A673 (cell line): ENCODE results near the gene CHD1L. TPM values are rescaled to one million over a fixed set of nuclear protein-coding genes. Genes with fewer than 3 reads are reported as not detected.
"Not testable (repeated sequence)": the region's sequence is repeated elsewhere in the genome, so short reads cannot be mapped to it uniquely, and the experiment has no call there.

Source experiments
- BruUV-seq: library from RNA; stranded (reverse); fragments of 400-500 nt; replicated peaks from 2 replicates; lab custom pipeline; 2021; lab: Mats Ljungman, UMichigan
- CTCF ChIA-PET: fragments of 300-600 bp; sonication (Branson Sonifier 250); formaldehyde crosslinking; loops from one replicate; lab custom pipeline; 2022; ENCODE audit warnings: antibody characterized with exemption; lab: Charles Lee
- POLR2A ChIA-PET: fragments of 300-600 bp; sonication (Branson Sonifier 250); formaldehyde crosslinking; loops from one replicate; lab custom pipeline; 2022; ENCODE audit warnings: antibody characterized with exemption; ENCODE audit not compliant: low non-redundant PET; lab: Charles Lee
- DNase-seq: peaks from one replicate; pipeline ENCODE4 v3.0.0-alpha.2; 2015; ENCODE audit warnings: low spot score
- H3K27ac ChIP-seq: fragments of 200-600 bp; sonication (generic); 2 replicates; pipeline ENCODE4 v1.5.1; 2016; ENCODE audit warnings: mixed run types, low read depth, mild to moderate bottlenecking, mixed read lengths, antibody characterized with exemption, low read length; ENCODE audit not compliant: poor library complexity, severe bottlenecking
- H3K27me3 ChIP-seq: fragments of 200-600 bp; sonication (generic); replicated peaks from 2 replicates; pipeline ENCODE4 v1.6.1; 2017; ENCODE audit warnings: mixed run types, low read depth, mild to moderate bottlenecking, mixed read lengths, antibody characterized with exemption, low read length; ENCODE audit not compliant: insufficient read depth, poor library complexity
- H3K36me3 ChIP-seq: fragments of 200-600 bp; sonication (generic); 2 replicates; pipeline ENCODE4 v1.6.1; 2016; ENCODE audit warnings: mixed run types, mild to moderate bottlenecking, mixed read lengths, antibody characterized with exemption, low read length; ENCODE audit not compliant: insufficient read depth, poor library complexity, severe bottlenecking
- H3K4me1 ChIP-seq: fragments of 200-600 bp; sonication (generic); 2 replicates; pipeline ENCODE4 v1.6.1; 2017; ENCODE audit warnings: mixed run types, mild to moderate bottlenecking, mixed read lengths, antibody characterized with exemption, low read length; ENCODE audit not compliant: insufficient read depth, poor library complexity, severe bottlenecking
- H3K4me3 ChIP-seq: fragments of 200-600 bp; sonication (generic); 2 replicates; pipeline ENCODE4 v1.5.1; 2016; ENCODE audit warnings: low read depth, mixed run types, mild to moderate bottlenecking, mixed read lengths, low read length; ENCODE audit not compliant: poor library complexity, severe bottlenecking
- H3K9me3 ChIP-seq: fragments of 200-600 bp; sonication (generic); 2 replicates; pipeline ENCODE4 v1.6.1; 2016; ENCODE audit warnings: mixed run types, low read depth, mild to moderate bottlenecking, mixed read lengths, antibody characterized with exemption, low read length; ENCODE audit not compliant: poor library complexity, severe bottlenecking
- CTCF ChIP-seq: fragments of 300-800, 200-600 bp; sonication (generic); conservative IDR thresholded peaks from 2 replicates; pipeline ENCODE4 v1.5.1; 2017; ENCODE audit warnings: low read depth, mild to moderate bottlenecking, antibody characterized with exemption, low read length, moderate library complexity, mixed read lengths
- EZH2 ChIP-seq: fragments of 200-600 bp; sonication (generic); IDR thresholded peaks from 2 replicates; pipeline ENCODE4 v1.6.1; 2017; ENCODE audit warnings: borderline replicate concordance, low read depth, mild to moderate bottlenecking, mixed read lengths, antibody characterized with exemption, low read length; ENCODE audit not compliant: poor library complexity, severe bottlenecking
- intact Hi-C: fragments of 100-400 bp; cut with micrococcal nuclease; formaldehyde crosslinking; loops from one replicate; pipeline ENCODE4 v1.10.0; 2022; ENCODE audit not compliant: unreplicated experiment
- total RNA-seq: library from RNA; stranded (reverse); gene quantifications from 2 replicates; pipeline ENCODE4 v1.2.3, GENCODE V29; 2021

Gene CHD1L
- total RNA-seq, 1 experiment from 2014 or later = 64.5 TPM

- ChIA-PET POLR2A (no interaction called here), CTCF (no interaction called here)
- Histone ChIP-seq H3K4me3 (no peak overlapping the region), H3K9me3 (no peaks in the 10 kb centered on the region), H3K27me3 (no peaks in the 10 kb centered on the region), H3K36me3 (no peaks in the 10 kb centered on the region), H3K27ac (no peak overlapping the region), H3K4me1 (no peaks in the 10 kb centered on the region)
- intact Hi-C loops = no loop called here
- TF ChIP-seq CTCF = no peak
- no peak for TF ChIP-seq EZH2
- no peak for DNase-seq
- BruUV-seq = no TSS peak
Measured at GRCh38 chr1:147223740-147224615, 18.5 kb upstream of the CHD1L start.

- ChIA-PET CTCF (no interaction called here), POLR2A (interaction anchor here (0.7 kb wide), 1 partner anchor 40 kb away, joined by 6 read pairs; no protein-coding TSS in a partner anchor)
- peak; percentile 72 for DNase-seq
- peak within 1 kb of the TSS; percentile 55 for H3K4me3 ChIP-seq
- no TSS peak for BruUV-seq
- intact Hi-C loops = no loop called here
- no peaks in the 10 kb centered on the region for H3K9me3 ChIP-seq
- TF ChIP-seq EZH2 (no peak), CTCF (0 out of 2 replicates have a peak, but pooled peaks have one; percentile 11)
- H3K4me1 ChIP-seq = no peaks in the 10 kb centered on the region
- H3K27ac ChIP-seq = no peak within 1 kb of the TSS
- H3K27me3 ChIP-seq = no peaks in the 10 kb centered on the region
- no peaks in the 10 kb centered on the region for H3K36me3 ChIP-seq
Measured at GRCh38 chr1:147225193-147225730, 17.2 kb upstream of the CHD1L start, which contains the start of gene FMO5. Gene FMO5 (minus strand): TSS chr1:147225339. CDS start chr1:147225029, 310 bp downstream.

- BruUV-seq, H3K27me3 ChIP-seq, H3K9me3 ChIP-seq, DNase-seq, H3K4me1 ChIP-seq, POLR2A ChIA-PET, CTCF ChIA-PET, H3K27ac ChIP-seq, H3K4me3 ChIP-seq, H3K36me3 ChIP-seq, intact Hi-C loops: not testable (repeated sequence)
Measured at GRCh38 chr1:147231032-147231431, 11.5 kb upstream of the CHD1L start.

- intact Hi-C loops, H3K27ac ChIP-seq, H3K4me3 ChIP-seq, H3K36me3 ChIP-seq, POLR2A ChIA-PET, DNase-seq, H3K9me3 ChIP-seq, H3K4me1 ChIP-seq, CTCF ChIA-PET, H3K27me3 ChIP-seq, BruUV-seq: not testable (repeated sequence)
Measured at GRCh38 chr1:147233903-147234302, 8.6 kb upstream of the CHD1L start.
